ENCODE measurements around the gene COL27A1.

COL27A1 gene

DNA sequence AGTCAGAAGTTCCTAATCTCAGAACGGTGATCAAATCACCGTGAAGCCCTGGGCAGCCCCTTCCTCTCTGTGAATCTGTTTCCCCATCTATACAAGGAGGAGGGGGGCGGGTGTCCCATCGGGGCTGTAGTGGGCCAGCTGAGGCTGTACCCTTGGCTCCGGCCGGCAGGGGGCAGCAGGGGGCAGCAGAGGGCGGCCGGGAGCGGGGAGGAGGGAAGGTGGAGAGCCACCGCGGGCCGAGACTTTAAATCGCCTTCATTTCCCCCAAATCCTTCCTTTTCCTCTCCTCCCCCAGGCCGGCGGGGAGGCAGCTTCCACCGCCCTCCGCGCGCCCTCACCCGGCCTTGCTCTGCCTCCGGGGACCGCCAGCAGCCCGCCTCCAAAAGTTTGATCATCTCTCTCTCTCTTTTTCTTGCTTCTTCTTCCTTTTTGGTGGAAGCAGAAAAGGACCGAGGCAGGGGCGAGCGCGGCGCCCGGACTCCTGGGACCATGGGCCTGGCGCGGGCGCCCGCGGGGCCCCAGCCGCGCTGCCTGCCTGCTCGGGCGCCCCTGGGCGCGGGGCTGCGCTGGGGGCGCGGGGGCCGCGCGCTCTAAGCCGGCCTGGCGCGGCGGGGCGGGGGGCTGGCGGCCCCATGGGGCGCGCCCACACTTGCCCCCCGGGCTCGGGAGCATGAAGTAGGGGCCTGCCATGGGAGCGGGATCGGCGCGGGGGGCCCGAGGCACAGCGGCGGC, at the start of gene COL27A1:
Gene COL27A1 (plus strand): TSS at position 275 of the 732 bp plus-strand sequence. CDS start 414 bp downstream, at position 689.
- peak; percentile 84 for DNase-seq

DNA sequence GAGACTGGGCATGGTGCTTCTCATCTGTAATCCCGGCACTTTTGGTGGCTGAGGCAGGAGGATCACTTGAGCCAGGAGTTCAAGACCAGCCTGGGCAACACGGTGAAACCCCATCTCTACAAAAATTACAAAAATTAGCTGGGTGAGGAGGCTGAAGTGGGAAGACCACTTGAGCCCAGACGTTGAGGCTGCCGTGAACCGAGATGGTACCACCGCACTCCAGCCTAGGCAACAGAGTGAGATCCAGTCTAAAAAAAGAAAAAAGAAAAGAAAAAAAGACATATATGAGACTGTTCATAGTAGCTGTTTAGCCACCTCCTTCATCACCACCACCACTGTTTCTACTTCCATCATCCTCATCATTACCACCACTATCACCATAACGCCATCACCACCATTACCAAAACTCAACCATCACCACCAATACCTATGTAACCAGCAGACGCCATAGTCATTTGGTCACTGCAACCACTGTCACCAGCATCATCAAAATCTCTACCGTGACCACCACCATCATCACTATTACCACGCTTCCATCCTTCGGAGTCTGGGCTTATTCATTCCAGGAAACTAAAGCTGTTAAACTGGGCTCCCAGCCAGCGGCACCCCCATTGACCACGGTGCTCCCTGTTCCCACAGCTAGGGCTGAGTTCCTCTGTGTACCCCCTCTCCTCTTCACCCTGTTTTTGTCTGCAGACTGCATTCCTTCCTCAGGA, 47.9 kb upstream of the COL27A1 start:
- no peak for DNase-seq

DNA sequence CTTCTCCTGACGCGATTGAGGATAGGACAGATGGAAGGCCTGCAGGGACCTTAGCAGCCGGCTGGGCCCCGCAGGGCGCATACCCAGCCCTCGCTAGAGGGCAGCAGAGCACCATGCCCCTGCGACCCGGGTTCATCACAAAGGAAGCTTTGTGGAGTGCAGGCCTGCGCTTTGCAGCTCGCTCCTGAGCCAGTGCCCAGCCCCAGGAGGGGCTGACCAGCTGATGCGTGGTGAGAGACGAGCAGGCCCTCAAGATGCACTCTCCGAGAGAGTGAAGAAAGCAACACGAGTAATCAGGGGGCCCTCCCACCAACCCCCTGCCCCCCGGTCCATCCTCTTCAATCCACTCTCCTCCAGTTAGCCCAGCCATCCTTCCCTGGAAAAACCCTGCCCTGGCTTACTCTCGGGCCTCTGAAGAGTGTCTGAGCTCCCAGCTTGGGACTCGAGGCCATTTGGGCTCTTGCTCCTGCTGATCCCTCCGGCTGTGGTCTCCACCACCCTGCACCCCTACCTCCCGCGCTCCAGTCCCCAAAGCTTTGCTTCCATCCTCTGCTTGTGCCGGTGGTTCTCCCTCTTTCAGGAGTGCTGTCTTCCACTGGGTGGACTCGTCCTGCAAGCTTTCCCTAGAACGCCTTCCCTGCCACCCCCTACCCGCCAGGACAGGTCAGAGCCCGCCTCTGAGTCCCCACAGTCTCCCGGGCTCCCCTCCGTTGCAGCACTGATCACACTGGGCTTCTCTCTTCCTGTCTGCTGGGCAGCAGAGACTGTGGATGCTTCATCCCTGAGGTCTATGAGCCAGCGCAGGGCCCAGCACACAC, 47.1 kb upstream of the COL27A1 start:
- DNase-seq = peak; percentile 78

DNA sequence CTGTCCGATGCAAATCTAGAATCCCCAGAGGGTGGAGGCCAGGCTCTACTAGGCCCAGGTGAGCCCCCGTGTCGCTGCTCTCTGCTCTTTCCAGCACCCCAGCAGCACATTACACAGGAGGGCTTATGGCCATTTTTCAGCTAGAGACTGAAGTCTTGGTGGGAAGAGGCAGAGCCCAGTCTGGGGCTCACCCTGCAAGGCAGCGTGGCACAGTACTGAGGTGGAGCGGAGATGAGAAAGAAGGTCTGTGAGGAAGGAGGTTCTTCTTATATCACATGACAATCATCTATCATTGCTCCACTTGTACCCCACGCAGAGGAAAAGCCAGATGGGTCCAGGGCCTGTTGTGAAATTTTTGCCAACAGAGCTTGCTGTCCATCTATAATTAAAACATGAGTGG, 46.2 kb upstream of the COL27A1 start:
- DNase-seq = no peak

DNA sequence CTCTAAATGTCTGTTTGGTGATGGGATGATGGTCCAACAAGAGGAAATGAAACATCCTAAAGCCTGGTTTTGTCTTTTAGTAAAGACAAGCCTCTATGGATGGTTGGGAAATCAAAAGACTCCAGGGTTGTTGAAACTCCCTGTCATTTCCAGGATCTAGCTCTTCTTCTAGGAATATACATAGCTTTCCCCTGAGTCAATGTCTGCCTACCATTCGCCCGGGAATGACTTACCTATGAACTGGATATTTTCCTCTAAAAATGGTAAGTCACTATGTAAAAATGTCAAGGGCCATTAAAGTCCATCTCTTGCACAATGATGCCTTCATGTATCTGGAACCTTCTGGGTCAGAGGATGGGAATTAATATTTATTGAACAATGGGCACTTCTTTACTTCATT, 45.2 kb upstream of the COL27A1 start:
- no peak for DNase-seq

DNA sequence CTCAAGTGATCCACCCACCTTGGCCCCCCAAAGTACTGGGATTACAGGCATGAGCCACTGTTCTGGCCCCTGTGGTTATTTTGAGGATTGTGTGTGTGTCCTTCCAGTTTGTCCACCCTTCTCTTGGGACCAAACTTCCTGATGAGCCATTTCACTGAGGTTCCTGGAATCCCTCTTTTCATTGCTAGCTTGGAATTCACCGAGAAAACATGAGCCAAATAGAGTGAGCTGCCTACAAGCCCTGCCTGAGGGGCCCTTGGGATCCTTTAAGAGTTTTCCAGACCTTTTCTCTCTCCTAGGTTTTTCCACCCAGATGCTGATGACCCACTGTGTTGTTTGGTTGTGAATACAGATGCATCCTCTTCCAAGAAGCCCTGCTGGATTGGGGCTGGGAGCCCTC, 43.0 kb upstream of the COL27A1 start:
- DNase-seq = no peak

DNA sequence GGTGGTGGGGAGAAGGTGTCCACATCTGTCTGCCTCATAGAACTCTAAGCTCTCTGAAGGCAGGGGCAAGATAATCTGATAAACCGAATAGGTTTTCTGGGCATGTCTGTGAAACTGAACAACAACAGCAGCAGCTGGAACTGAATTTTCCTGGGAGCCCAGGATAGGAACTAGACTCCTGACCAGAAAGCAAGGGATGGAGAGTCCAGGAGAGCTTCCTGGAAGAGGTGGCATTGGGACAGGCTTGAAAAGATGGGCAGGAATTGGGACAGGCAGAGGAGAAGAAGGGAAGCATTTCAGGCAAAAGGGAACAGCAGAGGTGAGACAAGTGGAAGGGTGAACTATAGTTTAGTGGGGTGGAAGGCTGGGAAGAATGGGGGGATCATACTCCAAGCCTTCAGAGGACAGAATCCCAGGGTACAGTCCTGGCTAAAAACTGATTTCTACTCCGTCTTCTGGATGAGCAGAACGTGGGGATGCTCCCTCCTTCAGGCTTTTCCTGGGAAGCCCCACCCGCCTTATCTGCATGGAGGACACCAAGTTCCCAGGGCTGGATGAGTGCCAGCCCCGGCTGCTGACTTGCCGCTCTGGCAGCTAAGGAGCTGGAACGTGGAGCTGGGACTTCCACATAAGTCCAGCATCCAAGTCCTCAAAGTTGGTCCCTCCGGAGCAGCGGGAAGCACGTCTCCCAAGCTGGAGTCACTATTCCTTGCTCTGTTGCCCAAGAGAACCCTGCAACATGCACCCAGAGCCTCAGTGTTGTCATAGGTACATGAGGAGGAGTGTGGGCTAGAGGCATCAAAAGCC, 42.4 kb upstream of the COL27A1 start:
- DNase-seq = no peak

DNA sequence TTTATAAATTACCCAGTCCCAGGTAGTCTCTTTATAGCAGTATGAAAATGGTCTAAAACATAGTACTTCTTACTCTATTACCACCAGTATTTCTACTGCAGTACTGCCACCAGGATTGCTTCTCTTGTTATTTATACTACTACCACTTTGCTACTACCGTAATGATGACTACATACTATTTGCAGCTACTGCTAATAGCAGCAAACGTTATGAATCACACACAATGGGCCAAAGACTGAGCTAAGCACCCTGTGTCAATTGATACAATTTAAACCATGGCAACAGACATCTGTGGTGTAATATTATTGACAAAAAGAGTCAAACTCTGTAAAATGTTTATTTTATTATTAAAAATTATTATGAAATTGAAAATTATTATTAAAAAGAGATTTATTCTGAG, 41.0 kb upstream of the COL27A1 start:
- DNase-seq = no peak

DNA sequence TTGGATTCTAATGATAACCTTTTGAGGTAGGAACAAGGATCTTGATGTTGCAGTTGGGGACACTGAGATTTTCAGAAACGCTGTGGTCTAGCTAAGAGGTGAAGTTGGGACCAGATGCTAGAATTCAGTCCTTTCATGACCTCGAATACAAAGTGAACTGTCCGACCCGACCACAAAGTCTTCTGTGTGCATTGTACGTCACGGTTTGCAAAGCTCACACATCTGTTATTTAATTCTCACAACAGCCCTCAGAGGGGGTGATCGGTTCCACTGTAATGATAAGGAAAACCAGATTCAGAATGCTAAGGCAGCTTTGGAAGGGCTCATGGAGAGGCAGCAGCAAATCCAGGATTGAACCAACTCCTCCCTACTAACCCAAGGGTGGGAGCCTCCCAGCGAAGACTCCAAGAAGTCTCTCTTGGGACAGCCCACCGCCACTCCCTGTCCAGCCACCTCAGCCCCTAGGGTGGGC, 39.6 kb upstream of the COL27A1 start:
- no peak for DNase-seq

DNA sequence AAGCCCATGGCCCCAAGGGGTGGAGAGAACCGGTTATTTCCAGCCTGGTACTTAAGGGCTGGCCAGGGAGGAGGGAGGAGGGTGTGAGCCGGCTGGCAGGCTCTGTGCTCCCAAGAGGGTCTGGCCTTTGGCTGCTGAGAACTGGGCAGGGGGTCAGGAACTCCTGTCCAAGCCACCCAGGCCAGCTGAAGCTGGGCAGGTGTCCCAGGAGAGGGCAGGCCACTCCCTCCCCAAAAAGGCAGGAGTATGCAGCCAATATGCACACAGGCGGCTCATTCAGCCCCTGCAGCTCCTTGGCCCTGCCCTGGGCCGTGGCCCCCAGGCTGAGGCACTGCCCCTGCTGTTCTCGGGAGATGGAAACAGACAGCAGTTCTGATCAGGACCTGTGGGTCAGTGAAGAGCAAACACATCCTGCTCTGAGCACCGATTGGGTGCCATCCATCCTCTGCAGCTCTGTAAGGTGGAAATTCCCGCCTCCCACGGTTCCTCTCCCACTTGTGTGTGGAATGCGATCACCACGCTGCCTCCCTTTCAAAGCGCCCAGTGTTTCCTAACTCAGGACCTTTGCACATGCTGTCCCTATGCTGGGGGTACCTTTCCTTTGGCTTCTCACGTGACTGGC, 39.1 kb upstream of the COL27A1 start:
- no peak for DNase-seq

DNA sequence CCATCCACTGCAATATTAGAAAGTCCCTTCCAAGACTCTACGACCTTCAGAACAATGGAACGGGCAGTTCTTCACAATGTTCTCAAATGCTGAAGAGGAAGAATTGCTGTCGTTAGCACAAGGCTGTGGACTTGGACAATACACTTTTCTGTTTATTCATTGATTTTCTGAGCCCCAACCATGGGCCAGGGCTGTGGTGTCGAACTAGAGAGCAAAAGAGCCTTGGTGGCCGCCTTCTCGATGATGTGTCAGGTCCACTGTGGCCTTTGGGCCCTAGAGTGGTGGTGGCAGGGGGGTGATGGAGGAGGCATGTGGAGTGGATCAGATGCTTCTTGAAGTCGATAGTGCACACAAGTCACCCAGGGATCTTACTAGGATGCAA, 37.7 kb upstream of the COL27A1 start:
- DNase-seq = no peak

DNA sequence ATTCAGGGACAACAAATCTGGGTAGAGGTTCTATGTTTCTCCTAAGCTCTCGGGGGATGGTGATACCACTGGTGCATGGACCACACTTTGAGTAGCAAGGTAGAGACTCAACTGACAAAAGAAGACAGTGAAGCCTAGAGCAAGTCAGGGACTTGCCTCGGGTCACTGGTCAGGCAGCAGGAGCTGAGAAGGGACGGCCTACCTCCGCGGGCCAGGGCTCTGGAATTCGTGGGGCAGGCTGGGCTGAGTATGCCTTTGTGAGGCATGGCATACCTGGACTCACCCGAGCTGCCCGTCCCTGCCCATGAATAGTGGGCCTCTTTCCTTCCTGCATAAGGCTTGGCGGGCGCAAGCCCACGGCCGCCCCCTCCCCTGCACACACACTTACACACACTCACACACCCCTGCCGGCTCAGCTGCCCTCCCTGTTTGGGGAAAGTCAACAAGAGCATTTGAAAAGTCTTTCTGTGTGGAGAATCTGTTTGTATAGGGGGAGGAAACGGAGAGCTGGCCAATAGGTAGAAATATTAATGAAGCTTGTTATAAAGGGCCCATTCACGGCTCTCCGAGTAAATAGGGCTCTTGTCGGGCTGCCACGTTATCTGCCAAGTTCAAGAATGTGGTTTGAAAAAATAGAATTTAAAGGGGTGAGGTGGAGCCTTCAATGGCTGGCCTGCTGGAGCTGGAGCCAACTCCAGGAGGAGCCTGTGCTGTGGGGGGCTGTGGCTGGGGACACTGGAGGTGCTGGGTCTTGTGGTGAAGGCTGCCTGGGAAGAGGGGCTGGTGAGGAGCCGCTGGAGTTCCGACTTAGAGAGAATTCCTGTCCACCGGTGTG, 37.1 kb upstream of the COL27A1 start:
- DNase-seq = no peak

DNA sequence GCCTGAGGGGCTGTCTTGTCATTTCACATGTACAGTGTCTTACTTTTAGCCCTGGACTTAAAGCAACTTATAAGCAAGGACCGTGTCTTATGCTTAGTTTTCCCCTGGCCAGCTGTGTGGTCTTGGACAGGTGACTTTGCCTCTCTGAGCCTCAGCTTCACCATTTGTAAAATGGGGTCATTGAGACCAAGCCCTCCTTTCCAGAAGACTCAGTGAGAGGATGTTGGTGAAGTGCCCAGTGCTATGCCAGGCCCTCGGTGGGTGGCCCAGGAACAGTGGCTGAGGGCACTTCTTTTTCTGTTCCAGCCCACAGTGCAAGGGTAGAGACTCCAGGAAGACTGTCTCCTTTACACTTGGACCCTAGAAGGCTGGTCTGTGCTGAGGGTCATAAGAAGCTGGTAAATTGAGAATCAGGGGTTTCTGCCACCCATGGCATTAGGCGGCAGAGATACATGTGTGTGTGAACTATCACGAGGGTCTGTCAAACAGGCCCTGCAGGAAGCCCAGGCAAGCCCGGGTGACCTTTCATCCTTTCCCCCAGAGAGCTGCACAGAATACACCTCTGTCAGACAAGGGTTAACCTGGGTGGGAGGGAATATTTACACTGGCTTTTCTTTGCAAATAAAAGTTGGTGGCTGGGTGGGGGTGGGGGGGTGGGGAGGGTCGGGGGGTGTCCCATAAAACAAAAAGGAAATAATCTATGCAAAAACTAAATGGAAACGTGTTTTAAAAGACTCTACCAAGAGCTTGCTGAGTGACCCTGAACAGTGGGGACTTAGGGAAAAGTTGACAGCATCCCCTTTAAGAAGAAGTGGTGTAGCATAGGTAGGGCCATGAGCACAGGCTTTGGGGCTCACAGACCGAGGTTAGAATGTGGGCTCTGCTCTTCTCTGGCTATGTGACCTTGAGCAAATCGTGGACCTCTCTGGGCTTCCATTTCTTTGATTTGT, 35.8 kb upstream of the COL27A1 start:
- DNase-seq = no peak

DNA sequence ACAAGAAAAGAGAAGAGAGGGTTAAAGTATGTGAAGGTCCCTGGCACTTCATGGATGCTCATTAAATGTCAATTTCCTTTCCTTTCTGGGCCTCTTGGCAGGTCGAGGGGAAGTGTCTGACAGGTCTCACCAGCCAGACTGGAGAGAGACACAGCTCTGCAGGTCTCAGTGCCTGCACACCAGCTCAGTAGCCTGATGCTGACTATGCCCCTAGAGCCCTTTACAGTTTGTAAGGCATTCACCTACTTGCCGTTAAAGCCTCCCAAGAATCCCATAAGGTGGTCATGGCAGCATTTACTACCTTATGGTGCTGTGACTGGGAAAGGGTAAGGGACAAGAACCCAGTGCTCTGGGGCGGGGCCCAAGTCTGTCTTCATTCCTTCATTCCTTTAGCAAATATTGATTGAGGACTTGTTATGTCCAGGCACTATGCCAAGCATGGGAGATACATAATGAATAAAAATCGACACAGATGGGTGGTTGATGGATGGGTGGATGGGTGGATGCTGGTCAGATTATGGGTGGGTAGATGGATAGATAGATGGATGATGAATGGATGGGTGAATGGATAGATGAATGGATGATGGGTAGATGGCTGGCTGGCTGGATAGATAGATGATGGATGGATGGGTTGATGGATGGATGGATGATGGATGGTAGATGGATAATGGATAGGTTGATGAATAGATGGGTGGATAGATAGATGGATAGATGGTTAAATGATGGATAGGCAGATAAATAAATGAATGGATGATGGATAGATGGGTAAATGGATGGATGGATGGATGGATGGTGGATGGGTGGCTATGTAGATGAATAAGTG, 34.9 kb upstream of the COL27A1 start:
- no peak for DNase-seq

DNA sequence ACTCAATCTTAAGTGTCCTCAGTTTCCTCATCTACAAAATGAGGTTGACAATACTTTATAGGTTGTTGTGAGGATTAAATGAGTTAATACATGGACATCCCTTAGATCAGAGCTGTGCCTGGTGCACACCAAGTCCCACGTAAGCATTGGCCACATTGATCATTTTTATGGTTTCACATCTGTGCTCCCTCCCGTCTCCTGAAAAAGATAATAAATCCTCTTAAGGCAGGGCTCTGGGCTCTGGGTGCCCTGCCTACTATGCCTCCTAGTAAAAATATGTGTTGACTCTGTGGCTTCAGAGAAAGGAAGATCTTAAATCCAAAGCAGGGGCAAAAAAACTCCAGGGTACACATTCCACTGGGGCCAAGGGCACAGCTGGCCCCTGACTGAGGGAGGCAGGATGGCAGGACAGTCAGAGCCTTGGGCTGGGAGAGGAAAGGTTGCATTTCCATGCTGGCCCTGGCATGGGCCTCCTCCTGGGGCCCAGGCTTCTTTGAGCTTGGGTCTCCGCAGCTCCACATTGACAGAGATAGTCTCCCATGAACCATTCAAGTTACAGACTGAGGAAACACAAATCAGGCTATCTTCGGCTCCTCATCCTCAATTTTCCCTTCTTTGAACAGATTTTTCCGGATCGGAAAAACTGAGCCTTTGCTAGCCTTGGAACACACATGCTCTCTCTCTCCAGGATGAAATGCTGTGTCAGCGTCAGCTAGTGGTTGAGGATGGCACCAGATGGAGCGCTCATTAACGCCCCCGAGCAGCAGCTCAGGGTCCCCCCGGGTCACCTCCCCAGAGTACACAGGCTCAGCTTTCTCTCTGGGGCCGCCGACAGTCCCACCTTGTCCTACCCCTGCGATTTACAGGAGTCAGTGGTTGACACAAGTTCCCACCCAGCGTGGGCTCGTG, 33.9 kb upstream of the COL27A1 start:
- DNase-seq = no peak

DNA sequence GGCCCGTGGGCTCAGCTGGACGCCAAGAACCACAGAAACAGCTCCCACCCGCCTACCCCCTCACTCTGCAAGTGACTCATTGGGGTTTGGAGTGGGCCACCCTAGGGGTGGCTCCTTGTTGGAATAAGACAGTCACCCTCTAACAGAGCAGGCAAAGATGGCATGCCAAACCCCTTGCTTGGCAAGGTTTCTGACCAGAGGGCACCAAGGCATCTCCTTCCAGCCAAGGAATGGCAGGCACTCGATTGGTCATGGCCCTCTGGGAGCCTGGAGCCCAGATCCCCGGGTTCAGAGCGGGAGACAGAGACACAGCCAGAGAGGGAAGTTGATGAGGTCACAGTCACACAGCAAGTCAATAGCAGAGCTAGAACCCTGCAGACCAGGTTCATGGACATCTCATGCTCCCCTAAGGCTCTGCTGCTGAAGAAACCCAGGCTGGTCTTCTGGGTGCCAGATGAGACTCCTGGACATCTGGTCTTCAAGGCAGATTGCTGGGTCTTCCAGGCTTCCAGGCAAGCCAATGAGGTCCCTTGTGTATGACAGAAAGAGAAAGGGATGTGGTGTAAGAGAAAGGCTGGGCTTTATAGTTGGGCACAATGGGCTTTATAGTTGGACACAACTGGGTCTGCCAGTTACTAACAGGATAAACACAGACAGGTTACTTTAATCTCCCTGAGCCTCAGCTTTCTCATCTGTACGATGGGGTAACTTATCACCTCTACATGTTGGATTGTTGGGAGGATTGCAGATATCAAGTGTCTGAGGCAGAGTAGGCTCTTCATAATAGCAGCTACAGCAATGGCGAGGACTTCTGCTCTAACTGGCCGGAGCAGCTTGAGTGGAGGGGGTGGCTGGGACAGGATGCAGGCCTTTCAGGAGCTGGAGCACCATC, 33.0 kb upstream of the COL27A1 start:
- DNase-seq = no peak
